NCI-H345 treated with DMSO at 0.1 percent for 48 hours (cell line): ENCODE measurements around the gene UIMC1.
"Not testable (repeated sequence)": the region's sequence is repeated elsewhere in the genome, so short reads cannot be mapped to it uniquely, and the experiment has no call there.

Experiments used
- DNase-seq: peaks from one replicate; lab custom pipeline; 2025; ENCODE audit not compliant: unreplicated experiment; lab: John Stamatoyannopoulos, UW

UIMC1 gene

DNA sequence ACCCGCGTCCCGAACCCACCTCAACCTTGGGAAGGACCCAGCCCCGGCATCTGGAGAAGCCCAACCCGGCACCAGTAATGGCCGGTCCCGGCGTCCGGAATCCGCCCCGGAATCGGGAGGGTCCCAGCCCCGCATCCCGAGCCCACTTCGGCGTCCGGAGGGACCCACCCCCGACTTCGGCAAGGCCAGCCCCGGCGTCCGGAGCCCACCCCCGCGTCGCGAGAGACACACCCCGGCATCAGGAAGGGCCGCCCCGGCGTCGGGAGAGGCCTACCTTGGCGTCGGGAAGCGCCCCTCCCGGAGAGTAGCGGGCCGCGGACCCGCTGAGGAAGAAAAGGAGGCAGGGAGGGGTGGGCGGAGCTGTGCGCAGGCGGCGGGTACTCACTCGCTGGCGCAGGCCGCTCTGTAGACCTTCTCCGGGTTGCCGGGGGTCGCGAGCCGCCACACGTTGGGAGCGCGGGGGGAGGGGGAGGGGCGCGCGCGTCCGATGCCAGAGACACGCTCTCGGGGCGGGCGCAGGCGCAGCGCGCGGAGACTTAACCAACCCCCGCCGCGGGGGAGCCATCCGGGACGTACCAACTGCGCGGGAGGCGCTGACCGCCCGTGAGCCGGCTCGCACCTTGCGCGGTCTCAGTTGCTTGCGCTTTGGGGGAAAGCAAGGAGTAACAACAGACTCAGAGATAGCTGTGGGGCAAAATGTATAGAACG, at the start of gene UIMC1:
UIMC1 (minus strand) TSS at position 515 of the 708 bp plus-strand sequence. CDS start 24,164 bp downstream, outside the sequence.
- DNase-seq: peak; percentile 84

DNA sequence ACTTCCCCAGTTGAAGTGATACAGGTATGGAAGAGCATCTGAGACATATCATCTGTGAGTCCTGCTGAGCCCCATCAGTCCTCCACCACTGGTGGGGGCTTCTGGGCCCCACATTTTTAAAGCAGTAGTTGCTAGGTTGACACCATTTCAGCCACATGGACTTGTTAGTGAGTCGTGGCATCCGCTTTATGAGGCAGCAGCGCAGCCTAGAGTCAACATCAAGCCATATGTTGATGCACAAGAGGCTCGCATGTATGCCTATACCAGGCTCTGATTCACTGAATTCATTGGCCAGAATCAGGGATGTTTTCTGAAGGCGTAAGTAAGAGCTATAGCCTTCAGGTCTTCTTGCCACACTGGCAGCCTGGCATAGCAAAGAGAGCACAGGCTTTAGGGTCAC, 42.7 kb upstream of the UIMC1 start:
- no peak for DNase-seq

DNA sequence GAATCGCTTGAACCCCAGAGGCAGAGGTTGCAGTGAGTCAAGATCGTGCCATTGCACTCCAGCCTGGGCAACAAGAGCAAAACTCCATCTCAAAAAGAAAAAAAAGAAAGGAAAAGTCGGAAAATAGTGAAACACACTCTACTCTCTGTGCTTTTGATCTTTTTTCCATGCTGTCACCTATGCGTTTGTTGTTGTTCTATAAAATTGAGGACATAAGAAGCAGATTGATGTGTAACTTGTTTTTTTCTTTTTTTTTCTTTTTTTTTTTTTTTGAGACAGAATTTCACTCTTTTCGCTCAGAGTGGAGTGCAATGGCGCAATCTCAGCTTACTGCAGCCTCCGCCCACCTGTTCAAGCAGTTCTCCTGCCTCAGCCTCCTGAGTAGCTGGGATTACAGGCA, 42.0 kb upstream of the UIMC1 start:
- DNase-seq: not testable (repeated sequence)

DNA sequence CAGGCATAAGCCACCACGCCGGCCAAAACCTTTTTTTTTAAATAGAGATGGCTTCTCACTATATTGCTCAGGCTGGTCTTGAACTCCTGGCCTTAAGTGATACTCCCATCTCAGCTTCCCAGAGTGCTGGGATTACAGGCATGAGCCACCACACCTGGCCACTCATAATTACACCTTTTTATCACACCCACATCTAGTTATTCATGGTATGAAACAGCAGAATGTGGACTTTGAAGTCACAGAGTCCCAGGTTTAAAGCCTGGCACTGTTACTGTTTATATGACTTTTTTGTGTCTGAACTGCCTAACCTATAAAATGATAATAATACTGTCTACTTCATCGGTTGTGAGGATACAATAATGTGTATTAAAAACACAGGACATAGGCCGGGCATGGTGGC, 39.1 kb upstream of the UIMC1 start:
- no peak for DNase-seq

DNA sequence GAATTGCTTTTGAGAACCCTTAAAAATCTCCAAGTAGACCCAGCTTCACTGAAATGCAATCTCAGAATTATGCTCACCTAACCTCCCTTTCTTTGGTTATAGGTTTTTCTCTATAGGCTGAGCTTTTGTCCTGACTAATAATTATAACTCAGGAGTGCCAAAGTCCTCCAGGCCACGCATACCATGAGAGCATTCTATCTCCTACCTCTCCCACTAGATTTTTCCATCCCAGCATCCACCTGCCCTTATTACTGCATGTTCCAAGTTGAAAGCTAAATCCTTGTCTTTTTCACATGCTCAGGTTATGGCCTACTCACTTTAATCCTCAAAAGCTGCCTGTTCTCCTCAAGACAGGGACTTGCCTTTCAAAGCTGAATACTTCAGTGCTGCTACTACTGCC, 38.1 kb upstream of the UIMC1 start:
- no peak for DNase-seq

DNA sequence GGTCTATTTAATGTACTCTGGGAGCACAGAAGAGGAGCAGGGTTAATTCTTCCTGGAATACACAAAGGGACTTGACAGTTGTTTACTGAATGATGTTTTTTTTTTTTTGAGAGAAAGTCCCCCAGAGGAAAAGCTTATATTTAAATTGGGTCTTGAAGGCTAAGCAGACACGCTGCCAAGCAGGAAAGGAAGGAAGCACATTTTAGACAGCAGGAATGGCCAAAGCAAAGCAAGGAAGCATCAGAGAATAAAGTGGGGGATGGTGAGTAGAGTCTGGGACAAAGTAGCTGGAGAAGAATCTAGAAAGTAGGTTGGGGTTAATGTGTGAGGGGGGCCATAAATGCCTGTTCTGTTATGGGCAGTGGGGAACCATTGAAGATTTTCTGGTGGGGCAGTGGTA, 37.4 kb upstream of the UIMC1 start:
- no peak for DNase-seq

DNA sequence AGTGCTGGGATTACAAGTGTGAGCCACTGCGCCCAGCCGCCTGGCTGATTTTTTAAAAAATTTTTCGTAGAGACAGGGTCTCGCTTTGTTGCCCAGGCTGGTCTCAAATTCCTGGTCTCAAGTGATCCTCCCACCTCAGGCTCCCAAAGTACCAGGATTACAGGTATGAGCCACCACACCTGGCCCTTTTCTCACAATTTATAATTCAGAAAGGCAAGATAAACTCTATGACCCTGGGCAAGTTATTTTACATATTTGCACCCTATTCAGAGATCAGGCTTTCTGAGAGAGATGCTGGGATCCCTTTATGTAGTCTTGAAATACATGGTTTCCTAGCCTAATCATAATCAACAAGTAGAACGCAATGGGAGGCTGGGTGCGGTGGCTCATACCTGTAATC, 36.5 kb upstream of the UIMC1 start:
- no peak for DNase-seq

DNA sequence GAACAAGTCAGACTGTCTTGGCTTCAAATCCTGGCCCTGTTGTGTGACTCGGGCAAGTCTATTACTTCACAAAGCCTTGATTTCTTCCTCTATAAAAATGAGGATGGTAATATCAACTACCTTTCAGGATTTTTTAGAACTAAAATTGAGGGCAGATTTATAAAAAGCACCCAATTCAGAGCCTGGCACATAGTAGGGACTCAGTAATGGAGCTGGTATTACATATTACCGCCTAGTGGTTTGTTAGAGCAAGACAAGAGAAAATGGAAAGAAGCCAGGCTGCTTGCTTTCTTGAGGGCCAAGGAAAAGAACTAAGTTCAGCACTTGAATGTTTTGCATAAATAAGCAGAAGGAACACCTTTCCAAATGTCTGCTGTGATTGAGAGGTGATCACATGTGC, 35.4 kb upstream of the UIMC1 start:
- no peak for DNase-seq

DNA sequence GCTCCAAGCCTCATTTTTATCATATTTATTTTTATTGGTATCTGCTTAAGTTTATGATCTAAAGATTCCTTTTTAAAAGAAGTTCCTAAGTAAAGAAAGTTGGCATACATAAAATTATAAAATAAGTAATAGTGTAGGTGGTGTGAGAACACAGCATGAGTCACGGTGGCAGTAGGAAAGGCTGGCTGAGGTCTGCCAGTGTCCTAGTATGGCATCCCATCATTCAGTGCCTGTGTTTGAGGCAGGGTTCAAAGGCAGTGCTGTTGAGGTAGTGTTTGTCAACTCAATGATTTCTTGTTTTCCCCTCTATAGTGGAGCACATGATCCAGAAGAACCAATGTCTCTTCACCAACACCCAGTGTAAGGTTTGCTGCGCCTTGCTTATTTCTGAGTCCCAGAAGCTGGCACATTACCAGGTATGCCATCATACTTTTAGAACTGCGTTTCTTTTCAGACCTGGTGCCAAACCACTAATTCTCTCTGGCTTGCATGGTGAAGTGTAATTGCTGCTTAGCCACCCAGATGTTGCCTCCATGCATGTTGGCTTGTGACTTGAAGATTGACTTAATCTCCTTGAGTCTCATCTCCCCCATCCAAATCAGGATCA, 34.3 kb upstream of the UIMC1 start:
- DNase-seq: no peak

DNA sequence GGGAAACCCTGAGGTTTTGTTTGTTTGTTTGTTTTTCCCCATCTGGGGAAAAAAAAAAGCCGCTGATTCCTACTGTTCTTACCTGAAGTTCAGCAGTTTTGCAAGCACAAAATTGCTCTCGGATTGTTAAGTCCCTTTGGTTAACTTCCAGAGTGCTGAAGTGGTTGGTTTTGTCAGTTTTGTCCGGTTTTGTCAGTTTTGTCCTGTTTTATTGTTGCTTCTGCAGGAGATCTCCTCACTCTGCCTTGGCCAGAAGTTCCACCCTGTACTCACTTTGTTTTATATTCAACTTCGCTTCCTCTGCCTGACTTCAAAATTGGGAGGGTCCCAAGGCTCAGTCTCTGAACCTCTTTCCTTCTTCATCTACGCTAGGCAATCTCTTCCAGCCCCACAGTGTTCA, 30.3 kb upstream of the UIMC1 start:
- DNase-seq: no peak

DNA sequence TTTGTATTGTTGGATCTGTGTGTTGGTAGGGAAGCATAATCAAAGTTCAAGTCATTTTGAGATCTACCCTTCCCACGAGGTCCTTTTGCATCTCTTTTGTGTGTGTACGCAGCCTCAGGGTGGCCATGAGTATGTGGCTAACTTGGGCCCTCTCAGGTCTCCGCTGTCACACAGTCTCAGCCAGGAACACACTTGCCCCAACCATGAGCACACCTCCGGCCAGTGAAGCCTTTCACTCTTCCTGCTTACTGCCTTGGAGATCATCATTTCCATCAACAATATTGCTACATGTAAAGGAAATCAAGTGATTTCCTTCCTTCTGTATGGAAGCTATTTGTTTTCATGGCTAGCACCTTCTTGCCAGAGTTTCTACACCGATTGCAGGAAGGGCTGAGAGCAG, 29.9 kb upstream of the UIMC1 start:
- no peak for DNase-seq

DNA sequence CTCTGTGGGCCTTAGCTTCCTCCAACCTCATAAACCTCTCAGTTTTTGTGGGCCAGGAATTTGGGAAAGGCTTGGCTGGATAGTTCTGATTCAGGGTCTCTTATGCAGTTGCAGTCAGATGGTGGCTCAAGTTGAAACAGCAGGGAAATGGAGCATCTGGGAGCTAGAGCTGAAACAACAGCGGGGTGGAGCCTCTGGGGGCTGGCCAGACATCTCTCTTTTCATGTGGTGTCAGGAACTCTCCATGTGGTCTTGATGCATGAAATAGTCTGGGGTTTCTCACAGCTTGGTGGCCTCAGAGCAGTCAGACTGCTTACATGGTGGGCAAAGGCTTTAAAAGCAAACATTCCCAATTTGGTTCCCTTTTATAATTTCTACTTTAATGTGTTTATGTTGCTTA, 29.4 kb upstream of the UIMC1 start:
- DNase-seq: no peak

DNA sequence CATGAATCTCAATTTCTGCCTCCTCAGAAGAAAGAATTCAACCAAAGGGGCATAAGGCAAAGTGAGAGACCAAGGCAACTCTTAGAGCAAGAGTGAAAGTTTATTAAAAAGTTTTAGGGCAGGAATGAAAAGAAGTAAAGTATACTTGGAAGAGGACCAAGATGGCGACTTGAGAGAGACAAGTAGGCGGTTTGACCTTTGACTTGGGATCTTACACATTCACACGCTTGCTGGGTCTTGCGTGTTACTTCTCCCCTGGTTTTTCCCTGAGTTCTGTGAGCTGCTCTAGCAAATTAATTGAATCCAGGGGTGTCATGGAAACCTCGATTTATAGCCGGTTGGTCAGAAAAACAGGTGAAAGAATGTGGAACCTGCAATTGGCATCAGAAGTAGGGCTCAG, 22.9 kb upstream of the UIMC1 start:
- no peak for DNase-seq

DNA sequence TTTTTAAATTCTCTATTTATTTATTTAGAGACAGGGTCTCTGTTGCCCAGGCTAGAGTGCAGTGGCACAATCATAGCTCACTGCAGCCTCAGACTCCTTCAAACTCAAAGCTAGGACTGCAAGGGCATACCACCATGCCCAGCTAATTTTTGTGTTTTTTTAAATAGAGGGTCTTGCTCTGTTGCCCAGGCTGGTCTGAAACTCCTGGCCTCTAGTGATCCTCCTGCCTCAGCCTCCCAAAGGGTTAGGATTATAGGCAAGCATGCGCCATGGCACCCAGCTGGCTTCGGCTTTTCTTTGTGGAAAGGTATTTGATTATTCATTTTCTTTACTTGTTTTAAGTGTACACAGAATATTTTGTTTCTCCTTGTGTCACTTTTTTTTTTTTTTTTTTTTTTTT, 21.1 kb upstream of the UIMC1 start:
- DNase-seq: no peak

DNA sequence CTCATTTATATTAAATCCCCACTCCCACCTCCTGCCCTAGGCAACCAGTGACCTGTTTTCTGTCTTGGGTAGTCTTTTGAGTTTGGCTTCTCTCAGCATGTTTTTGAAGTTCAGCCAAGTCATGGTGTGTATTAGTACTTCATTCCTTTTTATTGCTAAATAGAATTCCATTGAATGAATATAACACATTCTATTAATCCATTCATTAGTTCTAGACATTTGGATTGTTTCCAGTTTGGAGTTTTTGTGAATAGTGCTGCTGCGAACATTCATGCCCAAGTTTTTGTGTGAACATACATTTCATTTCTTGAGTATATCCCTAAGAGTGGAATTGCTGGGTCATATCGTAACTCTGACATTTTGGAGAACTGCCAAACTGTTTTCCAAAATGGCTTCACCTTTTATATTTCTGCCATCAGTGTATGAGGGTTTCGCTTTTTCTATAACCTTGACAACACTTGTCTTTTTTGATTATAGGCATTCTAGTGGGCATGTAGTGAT, 18.6 kb upstream of the UIMC1 start:
- DNase-seq: no peak

DNA sequence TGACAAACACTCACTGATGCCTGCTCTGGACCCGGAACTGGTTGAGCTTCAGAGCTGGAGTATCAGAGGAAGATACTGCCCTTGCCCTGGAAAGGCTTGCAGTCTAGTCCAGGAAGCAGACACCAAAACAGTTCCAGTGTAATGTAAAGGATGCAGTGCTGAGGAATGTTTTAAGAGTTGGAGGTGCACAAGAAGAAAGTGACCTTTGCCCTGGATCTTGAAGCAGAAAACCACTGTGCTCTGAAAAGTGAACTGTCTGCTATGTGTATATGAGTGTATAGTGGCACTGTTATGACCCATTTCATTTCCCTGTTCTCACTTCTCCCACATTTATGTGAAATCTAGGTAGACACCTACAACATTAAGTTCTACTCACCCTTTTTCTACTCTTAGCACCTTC, 18.0 kb upstream of the UIMC1 start:
- no peak for DNase-seq

DNA sequence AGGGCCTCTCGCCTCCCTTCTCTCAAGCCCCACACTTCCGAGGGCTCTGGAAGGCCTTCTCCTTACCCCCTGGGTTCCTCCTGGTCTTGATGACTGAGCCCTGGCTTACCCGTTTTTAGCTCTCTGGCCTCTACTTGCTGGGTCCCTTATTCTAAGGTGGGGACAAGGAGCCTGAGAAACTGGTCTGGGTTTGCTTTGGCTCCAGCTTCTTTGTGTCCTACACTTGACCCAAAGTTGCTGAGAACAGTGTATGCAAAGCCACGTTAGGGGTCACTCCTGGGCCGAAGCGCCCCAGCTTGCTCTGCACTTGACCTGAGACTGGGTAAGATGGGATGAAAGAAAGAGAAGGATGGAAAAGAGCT, 16.7 kb upstream of the UIMC1 start:
- DNase-seq: no peak

DNA sequence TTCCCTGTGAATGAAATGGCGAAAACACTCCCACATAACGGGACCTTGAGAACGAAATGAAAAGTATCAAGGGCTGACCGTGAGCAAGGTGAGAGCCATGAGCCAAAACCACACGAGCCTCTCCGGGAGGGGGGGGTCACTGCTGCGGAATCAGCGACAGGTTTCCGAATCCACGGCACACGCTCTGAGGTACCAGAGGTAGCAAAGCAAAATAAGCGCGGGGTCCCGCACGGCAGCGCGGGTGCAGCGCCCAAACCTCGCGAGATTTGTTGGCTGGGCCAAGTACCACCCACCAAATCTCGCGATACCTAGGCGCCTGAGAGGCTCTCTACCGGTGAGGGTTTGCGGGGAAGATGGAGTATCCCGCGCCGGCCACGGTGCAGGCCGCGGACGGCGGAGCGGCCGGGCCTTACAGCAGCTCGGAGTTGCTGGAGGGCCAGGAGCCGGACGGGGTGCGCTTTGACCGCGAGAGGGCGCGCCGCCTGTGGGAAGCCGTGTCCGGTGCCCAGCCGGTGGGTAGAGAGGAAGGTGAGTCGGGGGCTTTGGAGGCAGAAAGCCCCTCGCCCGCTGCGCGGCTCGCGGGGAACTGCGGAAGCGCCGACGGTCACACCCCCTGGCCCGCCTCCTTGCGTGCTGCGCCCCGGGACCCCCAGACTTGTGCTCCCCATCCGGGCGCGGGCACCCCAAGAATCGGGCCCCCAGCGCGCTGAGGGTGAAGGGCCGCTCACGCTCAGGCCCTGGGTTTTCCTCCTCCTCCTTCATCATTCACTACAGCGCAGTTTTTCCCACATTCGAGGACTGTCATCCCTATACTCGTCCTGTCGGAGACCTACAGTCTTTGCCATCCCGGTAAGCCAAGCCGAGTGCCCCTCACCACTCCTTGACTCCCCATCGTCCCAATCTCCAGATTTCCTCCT, 16.1 kb upstream of the UIMC1 start, which contains the start of gene ZNF346:
ZNF346 (plus strand) TSS at position 311 of the 917 bp plus-strand sequence; CDS start at position 354, 43 bp downstream.
- peak; percentile 92 for DNase-seq

DNA sequence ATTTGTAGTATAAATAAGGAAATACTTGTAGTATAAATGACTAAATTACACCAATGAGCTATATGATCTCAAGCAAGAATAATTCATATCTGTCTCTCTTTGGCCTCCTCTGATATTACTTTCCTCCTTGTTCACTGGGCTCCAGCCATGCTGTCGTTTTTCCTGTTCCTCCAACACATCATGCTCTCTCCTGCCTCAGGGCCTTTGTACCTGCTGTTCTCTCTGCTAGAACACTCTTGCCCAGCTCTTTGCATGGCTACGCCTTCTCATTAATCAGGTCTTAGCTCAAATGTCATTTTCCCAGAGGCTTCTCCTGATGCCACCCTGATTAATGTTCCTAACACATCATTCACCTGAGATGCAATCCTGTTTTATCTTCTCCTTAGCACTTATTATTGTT, 13.5 kb upstream of the UIMC1 start:
- DNase-seq: no peak

DNA sequence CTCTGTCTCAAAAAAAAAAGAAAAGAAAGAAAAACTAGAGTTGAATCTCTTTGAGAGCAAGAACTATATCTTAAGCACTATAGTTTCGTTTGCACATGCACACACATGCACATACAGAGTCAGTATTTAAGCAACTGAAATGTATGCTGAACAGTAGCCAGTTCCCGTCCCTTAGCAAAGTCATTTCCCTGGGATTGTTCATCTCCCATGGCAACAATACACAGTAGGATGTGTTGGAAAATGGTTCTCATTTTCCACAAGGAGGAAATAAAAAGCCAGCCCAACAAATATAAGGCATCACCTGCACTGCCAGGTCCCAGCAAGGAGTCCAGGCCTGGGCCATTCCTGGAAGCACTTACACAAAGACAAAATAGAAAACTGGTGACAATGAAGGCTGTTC, 11.8 kb upstream of the UIMC1 start:
- DNase-seq: no peak

DNA sequence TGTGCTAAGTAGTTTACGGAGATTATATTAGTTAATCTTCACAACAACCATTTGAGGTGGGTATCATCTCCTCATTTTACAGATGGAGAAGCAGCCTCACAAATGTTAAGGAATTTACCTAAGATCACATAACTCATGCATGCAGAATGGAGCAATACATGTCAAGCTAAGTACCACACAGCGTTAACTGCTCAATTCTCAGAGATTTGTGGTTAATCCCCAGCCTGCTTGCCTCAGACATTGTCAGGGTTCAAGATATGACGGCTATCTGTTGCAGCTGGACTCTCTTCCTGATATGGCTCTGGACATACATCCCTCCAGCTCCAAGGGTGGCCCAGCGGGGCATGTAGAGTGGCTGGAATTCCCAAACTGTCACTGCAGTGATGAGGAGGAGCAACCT, 8.6 kb upstream of the UIMC1 start:
- DNase-seq: no peak

DNA sequence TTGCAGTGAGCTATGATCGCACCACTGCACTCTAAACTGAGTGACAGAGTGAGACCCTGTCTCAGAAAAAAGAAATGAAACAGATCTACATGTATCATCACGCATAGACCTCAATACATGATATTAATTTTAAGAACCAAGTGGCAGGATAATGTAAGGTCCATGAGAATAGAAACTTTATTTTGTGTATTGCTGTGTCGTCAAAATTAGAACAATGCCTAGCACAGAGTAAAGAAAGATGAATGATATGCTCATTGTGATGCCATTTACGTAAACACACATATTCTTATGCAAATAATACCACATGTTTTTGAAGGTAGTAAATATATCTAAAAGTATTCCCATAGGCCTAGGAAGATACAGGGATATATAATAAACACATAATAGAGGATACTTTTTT, 3.6 kb upstream of the UIMC1 start:
- no peak for DNase-seq
